Stimulated activated CD4-positive, alpha-beta T cell treated with anti-CD3 and anti-CD28 coated beads, Interleukin-4, amount 100 ng/mL, for 48 hours (primary cell): ENCODE measurements around the gene BST2.
A peak's percentile ranks its signal among the peaks of the same experiment; 100 is the strongest.
"Not testable (repeated sequence)": the region's sequence is repeated elsewhere in the genome, so short reads cannot be mapped to it uniquely, and the experiment has no call there.

Experiments
- DNase-seq, 2 donors: peaks; one replicate each; pipeline ENCODE4 v3.0.0-alpha.2; 2020; ENCODE audit warnings: low read depth in 2 of 2

The BST2 gene

DNA sequence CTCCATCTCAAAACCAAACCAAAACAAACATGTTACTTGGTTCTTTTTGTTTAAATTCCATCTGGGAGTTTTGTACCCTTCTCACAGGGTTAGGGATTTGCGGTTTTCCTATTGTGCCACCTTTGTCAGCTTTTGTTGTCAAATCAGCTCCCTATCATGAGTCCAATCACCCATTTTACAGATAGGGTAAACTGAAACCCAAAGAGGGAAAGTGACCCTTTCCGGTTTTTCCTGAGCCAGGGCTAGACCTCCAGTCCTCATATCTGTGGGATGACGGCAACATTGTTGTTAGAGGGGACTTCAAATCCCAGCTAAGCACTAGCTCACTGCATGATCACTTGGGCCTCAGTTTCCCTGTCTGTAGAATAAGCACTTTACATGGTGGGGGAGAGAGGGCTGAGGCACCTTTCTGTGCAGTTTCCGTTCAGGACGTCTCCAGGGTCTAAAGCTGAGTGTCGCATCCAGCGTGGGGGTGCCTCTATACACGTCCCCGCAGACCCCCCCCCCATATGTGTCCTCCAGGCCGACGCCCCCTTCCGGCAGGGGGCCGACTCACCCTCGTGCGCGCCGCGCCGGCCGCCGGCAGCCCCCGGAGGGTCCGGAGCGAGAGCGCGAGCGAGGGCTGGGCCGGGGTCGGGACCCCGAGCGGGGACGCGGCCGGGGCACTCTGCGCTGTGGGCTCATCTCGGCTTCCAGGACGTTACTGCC is 15.3 kb downstream of the BST2 start:
- DNase-seq, result no peak

DNA sequence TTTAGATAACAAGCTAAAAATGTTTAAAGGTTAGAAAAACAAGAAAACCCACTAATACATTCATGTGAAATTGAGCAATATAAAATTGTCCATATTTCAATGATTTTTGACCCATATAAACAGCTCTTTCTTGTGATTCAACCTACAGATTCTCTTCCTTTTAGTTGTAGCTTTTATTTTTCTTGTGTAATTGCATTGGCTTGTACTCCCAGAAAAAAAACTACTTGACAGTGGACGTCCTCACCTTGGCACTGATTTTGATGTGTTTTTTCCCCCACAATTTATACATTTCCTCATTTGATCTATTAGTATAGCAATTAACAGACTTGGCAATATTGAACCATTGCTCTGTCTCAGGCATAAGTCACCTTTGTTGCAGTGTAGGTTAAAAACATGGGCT is 16.1 kb downstream of the BST2 start:
- no peak for DNase-seq

DNA sequence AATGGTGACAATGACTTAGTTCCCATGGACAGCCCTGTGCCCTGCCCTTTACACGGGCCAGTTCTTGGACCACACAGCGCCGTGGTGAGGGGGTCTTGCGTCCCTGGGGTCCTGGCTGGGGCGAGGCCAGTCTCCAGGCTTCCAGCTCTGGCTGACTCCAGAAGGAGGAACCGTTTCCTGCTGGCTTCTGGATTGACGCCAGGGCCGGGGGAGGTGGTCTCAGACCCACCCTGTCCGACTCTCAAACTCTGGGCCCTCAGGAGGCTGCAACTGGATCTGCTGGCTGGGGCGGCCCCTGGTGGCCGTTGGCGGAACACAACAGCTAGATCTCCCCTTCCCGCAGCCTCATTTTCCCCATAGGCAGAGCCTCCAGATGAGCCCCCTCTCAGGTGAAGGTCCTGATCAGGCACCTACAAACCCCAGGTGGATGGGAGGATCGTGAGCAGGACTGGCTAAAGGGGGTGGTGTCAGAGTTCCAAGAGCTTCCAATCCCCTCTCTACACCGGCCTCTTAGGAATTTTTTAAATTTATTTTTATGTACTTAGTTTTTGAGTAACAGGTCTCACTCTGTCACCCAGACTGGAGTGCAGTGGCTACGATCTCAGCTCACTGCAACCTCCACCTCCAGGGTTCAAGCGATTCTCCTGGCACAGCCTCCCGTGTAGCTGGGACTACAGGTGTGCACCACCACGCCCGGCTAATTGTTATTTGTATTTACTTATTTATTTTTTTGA is 19.4 kb downstream of the BST2 start:
- DNase-seq, result peak; percentile 50 to 59

DNA sequence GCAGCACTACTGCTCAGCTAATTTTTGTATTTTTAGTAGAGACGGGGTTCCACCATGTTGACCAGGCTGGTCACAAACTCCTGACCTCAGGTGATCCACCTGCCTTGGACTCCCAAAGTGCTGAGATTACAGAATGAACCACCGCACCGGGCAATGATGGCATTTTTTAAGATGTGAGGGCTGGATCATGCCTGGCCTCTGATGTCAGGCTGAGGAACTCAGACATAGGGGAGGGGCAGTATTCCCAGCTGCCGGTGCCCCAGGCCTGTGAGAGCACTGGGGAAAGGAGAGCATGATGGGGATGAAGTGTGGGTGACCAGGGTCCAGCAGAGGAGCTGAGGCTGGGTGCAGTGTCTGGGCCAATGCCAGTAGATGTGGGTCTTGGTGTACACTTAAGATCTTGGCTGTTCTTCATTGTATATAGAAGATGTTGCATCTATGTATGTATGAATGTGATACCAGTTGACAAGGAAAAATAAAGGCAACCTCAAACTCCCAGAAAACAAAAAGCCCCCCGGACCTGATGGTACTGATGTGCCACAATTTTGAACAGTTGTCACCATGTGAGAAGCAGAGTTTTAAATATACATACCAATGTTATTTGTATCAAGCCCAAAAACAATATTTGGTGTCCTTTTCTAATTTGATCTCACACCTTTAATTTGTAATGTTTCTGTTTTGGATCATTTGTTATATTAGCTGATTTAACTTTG is 24.8 kb downstream of the BST2 start:
- no peak for DNase-seq

DNA sequence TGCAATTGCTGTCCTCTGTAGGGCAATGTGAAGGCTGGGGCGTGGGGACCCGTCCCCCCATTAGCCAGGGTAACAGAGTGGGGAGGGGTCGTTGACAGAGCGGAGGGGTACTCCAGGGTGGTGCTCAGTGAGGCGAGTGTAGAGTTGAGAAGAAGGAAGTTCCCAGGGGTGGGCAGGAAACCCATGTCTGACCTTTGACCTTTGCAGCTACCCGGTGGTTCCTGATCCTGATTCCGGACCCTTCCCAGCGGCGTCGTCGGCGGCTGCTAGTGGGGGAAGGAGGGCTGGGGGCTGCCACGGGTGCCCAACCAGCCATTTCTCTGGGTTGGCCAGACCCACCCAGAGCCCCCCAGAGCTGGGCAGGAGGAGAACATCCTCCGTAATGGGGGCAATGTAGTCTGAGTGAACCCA is 26.2 kb downstream of the BST2 start:
- DNase-seq, result no peak

DNA sequence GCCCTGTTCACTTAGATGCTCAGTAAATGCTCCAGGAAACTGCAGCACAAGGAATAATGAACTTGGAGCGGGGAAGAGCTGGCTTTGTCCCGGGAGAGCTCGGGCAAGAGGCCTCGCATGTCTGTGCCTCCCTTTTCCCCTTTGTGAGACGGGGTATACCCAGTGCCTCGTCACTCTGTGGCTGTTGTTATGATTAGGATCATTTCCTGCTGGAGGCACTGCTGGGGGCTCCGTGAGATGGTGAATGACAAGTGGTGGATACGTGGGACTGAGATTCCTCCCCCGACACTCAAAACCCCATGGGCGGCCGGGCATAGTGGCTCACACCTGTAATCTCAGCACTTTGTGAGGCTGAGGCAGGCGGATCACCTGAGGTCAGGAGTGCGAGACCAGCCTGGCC is 27.2 kb downstream of the BST2 start:
- DNase-seq, result no peak

DNA sequence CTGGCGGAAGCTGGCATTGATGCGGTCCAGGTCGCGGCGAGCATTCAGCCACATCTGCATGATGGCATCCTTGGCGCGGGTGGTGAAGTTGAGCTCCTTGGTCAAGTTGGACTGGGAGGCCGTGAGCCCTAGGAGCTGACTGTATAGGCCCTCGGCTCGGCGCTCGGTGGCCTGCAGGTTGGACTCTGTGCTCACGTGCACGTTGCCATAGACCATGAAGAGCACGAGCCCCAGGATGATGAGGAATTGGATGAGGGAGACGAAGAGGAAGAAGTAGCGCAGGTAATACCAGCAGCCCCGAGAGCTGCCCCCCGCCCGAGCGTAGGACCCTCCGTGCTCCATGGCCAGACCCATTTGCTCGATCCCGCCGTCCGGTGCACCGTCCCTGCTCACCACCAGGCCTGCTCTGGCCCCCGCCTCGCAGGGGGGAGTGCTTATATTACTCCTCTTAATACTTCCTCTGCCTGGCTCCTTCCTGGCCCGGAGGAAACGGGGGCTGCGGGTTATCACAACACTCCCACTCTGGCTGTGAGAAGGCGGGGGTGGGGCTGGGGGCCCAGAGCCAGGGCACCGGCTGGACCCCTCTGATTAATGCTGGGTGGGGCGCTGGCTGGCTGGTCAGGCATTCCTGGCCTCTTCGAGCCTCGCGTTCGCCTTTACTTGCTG is 28.4 kb downstream of the BST2 start, which contains the start of gene PLVAP:
PLVAP (minus strand) TSS at position 408 of the 666 bp plus-strand sequence; CDS start at position 354, 54 bp downstream.
- no peak for DNase-seq

DNA sequence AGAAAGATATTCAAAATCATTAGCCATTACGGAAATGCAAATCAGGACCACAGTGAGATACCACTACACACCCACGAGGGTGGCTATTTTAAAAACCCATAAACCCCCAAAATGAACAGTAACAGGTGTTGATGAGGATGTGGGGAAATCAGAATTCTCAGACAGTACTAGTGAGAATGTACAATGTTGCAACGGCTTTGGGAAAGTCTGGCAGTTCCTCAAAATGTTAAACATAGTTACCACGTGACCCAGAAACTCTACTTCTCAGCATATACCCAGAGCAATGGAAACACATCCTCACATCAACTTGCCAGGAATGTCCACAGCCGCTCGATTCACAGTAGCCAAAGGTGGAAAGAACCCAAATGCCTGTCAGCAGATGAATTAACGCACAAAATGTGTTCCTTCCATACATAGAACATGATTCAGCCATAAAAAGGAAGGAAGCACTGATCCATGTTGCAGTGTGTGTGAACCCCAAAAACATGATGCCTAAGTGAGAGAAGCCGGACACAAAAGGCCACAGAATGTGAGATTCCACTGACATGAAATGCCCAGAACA is 35.3 kb downstream of the BST2 start:
- no peak for DNase-seq

DNA sequence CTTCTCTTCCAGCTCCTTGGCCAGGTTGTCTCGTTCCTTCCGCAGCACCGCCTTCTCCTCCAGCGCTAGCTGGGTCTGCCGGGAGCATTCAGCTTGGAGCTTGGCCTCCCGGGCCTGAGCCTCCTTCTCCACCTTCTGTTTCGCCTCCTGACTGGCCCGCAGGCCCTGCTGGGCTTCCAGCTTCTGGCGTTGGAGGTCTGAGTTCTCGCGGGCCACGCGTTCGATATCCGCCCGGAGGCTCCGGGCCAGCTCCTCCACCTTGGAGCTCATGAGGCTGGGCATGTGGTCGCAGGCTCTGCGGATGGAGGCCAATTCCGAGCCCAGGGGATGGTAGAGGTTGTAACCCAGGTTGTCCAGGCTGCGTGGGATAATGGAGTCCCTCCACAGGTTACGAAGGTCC is 40.1 kb downstream of the BST2 start:
- DNase-seq, result no peak

DNA sequence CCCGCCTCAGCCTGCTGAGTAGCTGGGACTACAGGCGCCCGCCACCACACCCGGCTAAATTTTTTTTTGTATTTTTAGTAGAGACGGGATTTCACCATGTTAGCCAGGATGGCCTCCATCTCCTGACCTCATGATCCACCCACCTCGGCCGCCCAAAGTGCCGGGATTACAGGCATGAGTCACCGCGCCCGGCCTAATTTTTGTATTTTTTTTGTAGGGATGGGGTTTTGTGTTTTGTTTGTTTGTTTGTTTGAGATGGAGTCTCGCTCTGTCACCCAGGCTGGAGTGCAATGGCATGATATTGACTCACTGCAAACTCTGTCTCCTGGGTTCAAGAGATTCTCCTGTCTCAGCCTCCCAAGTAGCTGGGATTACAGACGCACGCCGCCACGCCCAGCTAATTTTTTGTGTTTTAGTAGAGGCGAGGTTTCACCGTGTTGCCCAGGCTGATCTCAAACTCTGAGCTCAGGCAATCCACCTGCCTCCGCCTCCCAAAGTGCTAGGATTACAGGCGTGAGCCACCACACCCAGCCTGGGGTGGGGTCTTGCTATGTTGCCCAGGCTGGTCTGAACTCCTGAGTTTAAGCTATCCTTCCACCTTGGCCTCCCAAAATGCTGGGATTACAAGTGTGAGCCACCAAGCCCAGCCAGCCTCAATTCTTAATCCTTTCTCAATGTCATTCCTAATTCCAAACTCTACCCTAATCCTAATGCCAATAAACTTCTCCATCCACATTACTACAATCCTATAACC is 41.4 kb downstream of the BST2 start:
- not testable (repeated sequence) for DNase-seq

DNA sequence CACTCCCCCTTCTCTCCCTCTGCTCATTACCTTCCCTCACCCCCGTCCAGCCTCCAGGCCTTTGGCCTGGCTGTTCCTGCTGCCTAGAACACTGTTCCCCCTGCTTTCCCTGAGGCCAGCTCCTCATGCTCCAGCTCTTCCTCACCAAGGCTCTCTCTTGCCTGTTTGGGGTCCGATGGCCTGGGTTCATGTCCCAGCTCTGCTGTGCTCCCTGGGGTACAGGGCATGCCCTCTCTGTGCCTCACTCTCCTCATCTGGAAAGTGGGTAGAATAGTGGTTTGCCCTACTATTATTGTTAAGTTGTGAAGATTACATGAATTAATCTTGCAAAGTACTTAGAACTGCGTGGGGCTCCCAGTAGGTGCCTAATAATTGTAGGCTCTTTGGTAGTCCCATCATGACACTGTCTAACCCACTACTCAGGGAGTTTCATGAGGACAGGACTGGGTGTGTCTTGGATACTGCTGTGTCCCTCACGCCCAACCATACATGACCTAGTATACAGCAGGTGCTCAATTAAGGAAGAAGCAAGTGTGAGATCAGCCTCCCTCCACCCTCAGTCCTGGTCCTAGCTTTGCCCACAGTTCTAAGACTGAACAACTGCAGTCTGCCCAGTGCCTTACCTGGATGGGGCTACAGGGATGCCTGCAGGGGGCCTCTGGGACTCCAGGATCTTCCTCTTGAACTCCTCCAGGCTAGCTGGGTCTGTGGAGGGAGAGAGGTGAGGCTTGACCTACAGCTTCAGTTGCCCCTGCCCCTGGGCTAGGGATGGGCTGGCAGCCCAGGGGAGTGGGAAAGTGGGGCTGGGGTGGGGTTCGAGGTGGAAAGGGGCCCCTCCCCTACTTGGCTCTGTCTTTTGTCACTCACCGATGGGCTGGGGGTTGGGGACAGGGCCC is 45.3 kb downstream of the BST2 start:
- no peak for DNase-seq

DNA sequence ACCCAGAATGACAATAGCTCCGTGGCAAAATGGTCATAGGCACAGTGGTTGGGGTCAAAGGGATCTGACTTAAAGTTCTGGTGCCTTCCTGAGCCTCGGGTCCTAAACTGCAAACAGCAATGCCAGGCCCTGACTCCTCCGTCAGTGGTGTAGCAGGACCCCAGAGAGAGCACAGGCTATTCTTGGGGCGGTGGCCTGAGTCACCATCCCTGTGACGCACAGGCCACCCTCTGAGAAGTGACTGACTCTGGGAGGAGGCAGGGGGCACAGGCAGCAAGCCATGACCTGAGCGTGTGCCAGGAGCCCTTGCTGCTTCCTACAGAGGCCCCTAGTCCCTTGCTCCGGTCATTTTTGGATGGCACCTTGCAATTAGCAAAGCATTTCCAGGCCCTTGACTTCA is 47.0 kb downstream of the BST2 start:
- DNase-seq, result no peak

DNA sequence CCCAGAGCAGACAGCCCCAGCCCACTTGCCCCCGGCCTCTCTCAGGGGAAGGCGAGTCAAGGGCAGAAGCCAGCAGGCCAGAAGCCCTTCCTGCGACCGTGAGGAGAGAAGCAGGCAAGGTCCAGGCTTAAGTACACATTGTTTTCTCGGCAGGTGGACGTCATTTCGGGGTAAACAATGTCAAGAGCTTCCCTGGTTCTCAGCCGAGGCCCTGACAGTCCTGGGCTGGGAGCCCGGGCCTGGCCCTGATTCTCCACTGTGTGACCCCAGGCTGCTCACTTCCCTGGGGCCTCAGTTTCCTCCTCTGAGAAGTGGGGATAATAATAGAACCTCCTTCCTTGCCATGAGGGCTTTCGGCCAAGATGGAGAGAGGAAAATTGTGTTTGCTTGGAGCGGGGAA is 47.7 kb downstream of the BST2 start:
- no peak for DNase-seq

DNA sequence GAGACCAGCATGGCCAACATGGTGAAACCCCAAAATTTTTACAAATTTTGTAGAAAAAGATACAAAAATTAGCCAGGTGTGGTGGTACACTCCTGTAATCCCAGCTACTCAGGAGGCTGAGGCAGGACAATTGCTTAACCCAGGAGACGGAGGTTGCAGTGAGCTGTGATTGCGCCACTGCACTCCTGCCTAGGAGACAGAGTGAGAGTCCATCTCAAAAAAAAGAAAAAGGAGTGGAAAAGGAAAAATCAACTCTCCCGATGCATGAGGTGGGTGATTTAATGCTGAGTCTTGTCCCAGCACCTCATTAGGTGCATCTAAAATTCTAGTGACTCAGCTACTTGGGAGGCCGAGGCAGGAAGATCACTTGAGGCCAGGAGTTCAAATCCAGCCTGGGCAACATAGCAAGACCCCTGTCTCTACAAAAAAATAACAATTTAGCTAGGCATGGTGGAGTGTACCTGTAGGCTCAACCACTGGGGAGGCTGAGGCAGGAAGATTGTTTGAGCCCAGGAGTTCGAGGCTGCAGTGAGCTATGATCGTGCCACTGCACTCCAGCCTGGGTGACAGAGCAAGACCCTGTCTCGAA is 48.3 kb downstream of the BST2 start:
- no peak for DNase-seq

DNA sequence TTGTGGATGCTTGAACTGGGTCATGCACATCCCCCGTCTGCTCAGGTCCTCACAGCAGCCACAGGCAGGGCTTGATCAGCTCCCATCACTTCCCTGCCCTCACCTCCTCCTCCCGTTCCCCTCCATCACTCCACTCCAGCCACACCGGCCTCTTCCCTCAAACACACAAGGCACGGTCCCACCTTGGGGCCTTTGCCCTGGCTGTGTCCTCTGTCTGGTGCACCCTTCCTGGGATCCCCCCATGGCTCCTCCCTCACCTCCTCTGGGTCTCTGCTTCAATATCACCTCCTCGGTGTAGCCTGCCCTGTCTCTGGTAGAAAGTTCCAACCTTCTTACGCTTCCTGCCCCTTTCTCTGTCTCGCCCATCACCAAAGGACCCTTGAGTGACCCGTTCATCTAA is 52.0 kb downstream of the BST2 start:
- DNase-seq, result no peak
